Activated naive CD8-positive, alpha-beta T cell treated with anti-CD3 and anti-CD28 coated beads, Interleukin-2, amount 10 ng/mL, durations not matched to agents 7 days and 5 days (primary cell): Measurements from ENCODE around the gene EXD3. TPM values are rescaled to one million over a fixed set of nuclear protein-coding genes. Genes with fewer than 3 reads are reported as not detected.

Experiments used
- ATAC-seq: fragments of 150-1000 bp; cut with Tn5 transposase; one replicate; pipeline ENCODE4 v1.10.0; 2021; ENCODE audit warnings: low read depth, moderate library complexity
- POLR2A ChIA-PET: fragments of 350-600 bp; sonication (Branson Sonifier 250); formaldehyde crosslinking; loops from one replicate; lab custom pipeline; 2021; ENCODE audit warnings: antibody characterized with exemption; lab: Charles Lee
- DNase-seq: peaks from one replicate; pipeline ENCODE4 v3.0.0; 2021
- H3K27ac Mint-ChIP-seq: one replicate; pipeline ENCODE4 v1.8.0; 2022; ENCODE audit warnings: mild to moderate bottlenecking, mixed read lengths
- H3K27me3 Mint-ChIP-seq: one replicate; pipeline ENCODE4 v1.8.0; 2022; ENCODE audit warnings: mild to moderate bottlenecking, moderate library complexity, mixed read lengths
- H3K36me3 Mint-ChIP-seq: one replicate; pipeline ENCODE4 v1.8.0; 2021; ENCODE audit warnings: mild to moderate bottlenecking, mixed read lengths
- H3K4me1 Mint-ChIP-seq: one replicate; pipeline ENCODE4 v1.8.0; 2021; ENCODE audit warnings: mixed read lengths
- H3K4me3 Mint-ChIP-seq: one replicate; pipeline ENCODE4 v1.8.0; 2022; ENCODE audit warnings: mild to moderate bottlenecking, moderate library complexity, mixed read lengths
- H3K9me3 Mint-ChIP-seq: one replicate; pipeline ENCODE4 v1.8.0; 2021; ENCODE audit warnings: mixed read lengths
- total RNA-seq, 2 experiments: library from RNA; stranded (reverse); gene quantifications; one replicate each; pipeline ENCODE4 v1.2.3, GENCODE V29; 2021

EXD3 gene
- total RNA-seq, 2 experiments from 2014 or later, result 23.4 to 24.7 TPM

- ATAC-seq (peak; percentile 17), DNase-seq (no peak)
- Mint-ChIP-seq H3K4me1 (peaks cover 8% of the 10 kb centered on the region), H3K9me3 (no peaks in the 10 kb centered on the region), H3K27ac (no peak overlapping the region), H3K4me3 (no peak overlapping the region), H3K27me3 (peaks cover 29% of the 10 kb centered on the region), H3K36me3 (no peaks in the 10 kb centered on the region)
- POLR2A ChIA-PET, result interaction anchor here (0.7 to 2.3 kb wide), 7 partner anchors 9 to 121 kb away, joined by 3 to 9 read pairs (median 3); partner anchors contain the start of genes EXD3, NOXA1 and TUBB4B
Observed at GRCh38 chr9:137302449-137303150, 120.4 kb downstream of the EXD3 start.

- Mint-ChIP-seq H3K27ac (no peak within 1 kb of the TSS), H3K4me3 (peak within 1 kb of the TSS; percentile 55), H3K9me3 (no peaks in the 10 kb centered on the region), H3K27me3 (peaks cover 34% of the 10 kb centered on the region), H3K36me3 (no peaks in the 10 kb centered on the region), H3K4me1 (peaks cover 6% of the 10 kb centered on the region)
- DNase-seq (peak; percentile 97), ATAC-seq (peak; percentile 66)
- POLR2A ChIA-PET, result interaction anchor here (0.6 to 2.3 kb wide), 9 partner anchors 8 to 121 kb away, joined by 3 to 9 read pairs (median 5); partner anchors contain the start of genes EXD3, NOXA1 and TUBB4B
Observed at GRCh38 chr9:137302118-137302448, 120.9 kb downstream of the EXD3 start, which contains the start of gene NRARP. NRARP (minus strand) TSS chr9:137302271; CDS start chr9:137301928, 343 bp downstream.

DNA sequence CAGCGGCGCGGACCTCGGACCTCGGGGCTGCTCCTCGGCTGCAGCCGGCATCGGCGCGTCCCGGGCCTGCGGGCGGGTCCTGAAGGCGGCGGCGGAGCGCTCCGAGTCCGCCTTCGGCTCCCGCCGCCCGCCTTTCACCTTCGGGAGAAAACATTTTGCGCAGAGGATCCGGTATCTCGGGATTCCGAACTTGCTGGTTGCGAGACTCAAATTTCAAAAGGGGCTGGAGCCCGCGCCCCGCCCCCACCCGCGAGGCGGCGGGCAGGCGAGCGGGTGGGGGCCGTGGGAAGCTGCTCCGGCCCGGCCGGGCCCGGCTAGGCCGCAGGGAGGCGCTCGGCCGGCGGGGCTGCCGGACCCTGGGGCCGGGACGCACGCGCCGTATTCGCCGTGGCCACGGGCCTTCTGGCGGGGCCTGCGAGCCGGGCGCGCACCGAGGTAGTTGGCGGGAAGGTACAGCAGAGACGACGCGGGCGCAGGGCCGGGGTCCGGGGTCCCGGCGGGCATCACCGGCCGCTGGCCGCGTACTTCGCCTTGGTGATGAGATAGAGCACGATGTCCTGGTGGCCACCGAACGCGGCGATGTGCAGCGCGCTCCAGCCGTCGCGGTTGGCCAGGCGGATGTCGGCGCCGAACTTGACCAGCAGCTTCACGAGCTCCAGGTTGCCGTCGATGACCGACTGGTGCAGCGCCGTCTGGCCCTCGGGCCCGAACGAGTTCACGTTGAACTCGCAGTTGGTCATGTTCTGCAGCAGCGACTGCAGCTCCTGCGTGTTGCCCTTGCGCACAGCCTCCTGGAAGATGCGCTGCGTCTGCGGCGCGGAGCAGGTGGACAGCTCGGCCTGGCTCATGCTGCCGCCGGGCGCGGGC, 121.6 kb downstream of the EXD3 start:
- Mint-ChIP-seq H3K27ac (no peak overlapping the region), H3K36me3 (no peaks in the 10 kb centered on the region), H3K4me3 (peak overlapping the region; percentile 79)

DNA sequence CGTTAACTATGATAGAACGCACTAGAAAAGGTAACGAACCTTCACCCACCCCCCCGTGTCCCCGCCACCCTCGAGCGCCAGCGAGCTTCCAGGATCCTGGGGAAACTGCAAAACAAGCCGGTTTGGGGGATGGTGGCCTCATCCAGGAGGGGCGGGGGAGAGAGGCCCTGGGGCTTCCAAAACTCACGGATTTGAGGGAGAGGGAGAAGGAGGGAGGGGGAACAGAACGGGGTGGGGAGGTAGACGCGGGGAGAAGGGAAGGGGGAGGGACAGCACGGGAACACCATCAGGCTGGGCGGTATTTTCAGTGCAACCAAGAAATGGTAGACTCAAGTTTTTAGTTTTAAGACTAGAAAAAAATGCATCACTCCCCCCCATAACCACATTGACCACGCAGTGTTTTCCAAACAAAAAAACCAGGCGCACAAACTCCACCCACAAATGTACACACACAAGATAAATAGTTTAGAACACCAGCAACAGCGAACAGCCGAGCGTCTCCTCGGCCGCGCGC, 122.3 kb downstream of the EXD3 start:
- POLR2A ChIA-PET, result interaction anchor here (1.5 kb wide), 1 partner anchor 112 kb away, joined by 6 read pairs; no protein-coding TSS in a partner anchor
- Mint-ChIP-seq H3K27ac (no peak overlapping the region), H3K36me3 (no peaks in the 10 kb centered on the region), H3K4me1 (peaks cover 9% of the 10 kb centered on the region), H3K4me3 (peak overlapping the region; percentile 79), H3K27me3 (peaks cover 42% of the 10 kb centered on the region), H3K9me3 (no peaks in the 10 kb centered on the region)
- DNase-seq (no peak), ATAC-seq (no peak)

More for the DNA sequence above, 121.6 kb downstream of the EXD3 start:
- Mint-ChIP-seq H3K4me1 (peaks cover 9% of the 10 kb centered on the region), H3K9me3 (no peaks in the 10 kb centered on the region), H3K27me3 (peaks cover 41% of the 10 kb centered on the region)
- POLR2A ChIA-PET, result interaction anchor here (0.6 to 1.9 kb wide), 8 partner anchors 7 to 111 kb away, joined by 3 to 7 read pairs (median 4); partner anchors contain the start of gene TUBB4B
- ATAC-seq, result no peak
- DNase-seq, result peak; percentile 62

GRCh38 chr9:137299938-137300337, 123.0 kb downstream of the EXD3 start:
- no peak for DNase-seq
- Mint-ChIP-seq H3K36me3 (no peaks in the 10 kb centered on the region), H3K27me3 (peaks cover 42% of the 10 kb centered on the region), H3K27ac (no peak overlapping the region), H3K4me1 (peaks cover 7% of the 10 kb centered on the region), H3K4me3 (no peak overlapping the region), H3K9me3 (no peaks in the 10 kb centered on the region)
- no peak for ATAC-seq
- POLR2A ChIA-PET, result no interaction called here

- POLR2A ChIA-PET, result no interaction called here
- Mint-ChIP-seq H3K27ac (no peak overlapping the region), H3K4me1 (peaks cover 10% of the 10 kb centered on the region), H3K4me3 (no peak overlapping the region), H3K9me3 (no peaks in the 10 kb centered on the region), H3K27me3 (peaks cover 47% of the 10 kb centered on the region), H3K36me3 (no peaks in the 10 kb centered on the region)
- DNase-seq, result no peak
- no peak for ATAC-seq
Observed at GRCh38 chr9:137299203-137299565, 123.8 kb downstream of the EXD3 start.

- Mint-ChIP-seq H3K36me3 (no peaks in the 10 kb centered on the region), H3K4me1 (peaks cover 10% of the 10 kb centered on the region), H3K27ac (no peak overlapping the region), H3K9me3 (no peaks in the 10 kb centered on the region), H3K4me3 (no peak overlapping the region), H3K27me3 (peaks cover 52% of the 10 kb centered on the region)
- POLR2A ChIA-PET, result no interaction called here
- DNase-seq (peak; percentile 29), ATAC-seq (no peak)
Observed at GRCh38 chr9:137298401-137299202, 124.4 kb downstream of the EXD3 start.

DNA sequence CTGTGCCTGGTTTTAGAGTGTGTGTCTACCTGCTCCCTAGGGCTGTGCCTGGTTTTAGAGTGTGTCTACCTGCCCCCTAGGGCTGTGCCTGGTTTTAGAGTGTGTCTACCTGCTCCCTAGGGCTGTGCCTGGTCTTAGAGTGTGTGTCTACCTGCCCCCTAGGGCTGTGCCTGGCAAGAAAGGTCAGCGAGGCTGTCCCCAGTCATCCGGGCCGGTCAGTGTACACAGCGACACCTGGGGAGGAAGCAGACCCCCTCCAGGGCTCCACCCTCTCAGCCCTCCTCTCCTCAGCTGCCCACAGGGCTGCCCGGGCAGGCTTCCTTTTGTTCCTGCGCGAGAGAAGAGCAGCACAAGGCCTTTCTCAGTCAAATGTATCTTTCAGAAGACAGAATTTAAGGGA, 125.0 kb downstream of the EXD3 start:
- DNase-seq (peak; percentile 33), ATAC-seq (no peak)
- H3K27ac Mint-ChIP-seq, result no peak overlapping the region
- H3K4me1 Mint-ChIP-seq, result peaks cover 10% of the 10 kb centered on the region
- H3K9me3 Mint-ChIP-seq, result no peaks in the 10 kb centered on the region
- H3K27me3 Mint-ChIP-seq, result peaks cover 57% of the 10 kb centered on the region
- no peaks in the 10 kb centered on the region for H3K36me3 Mint-ChIP-seq
- no peak overlapping the region for H3K4me3 Mint-ChIP-seq
- POLR2A ChIA-PET, result no interaction called here

DNA sequence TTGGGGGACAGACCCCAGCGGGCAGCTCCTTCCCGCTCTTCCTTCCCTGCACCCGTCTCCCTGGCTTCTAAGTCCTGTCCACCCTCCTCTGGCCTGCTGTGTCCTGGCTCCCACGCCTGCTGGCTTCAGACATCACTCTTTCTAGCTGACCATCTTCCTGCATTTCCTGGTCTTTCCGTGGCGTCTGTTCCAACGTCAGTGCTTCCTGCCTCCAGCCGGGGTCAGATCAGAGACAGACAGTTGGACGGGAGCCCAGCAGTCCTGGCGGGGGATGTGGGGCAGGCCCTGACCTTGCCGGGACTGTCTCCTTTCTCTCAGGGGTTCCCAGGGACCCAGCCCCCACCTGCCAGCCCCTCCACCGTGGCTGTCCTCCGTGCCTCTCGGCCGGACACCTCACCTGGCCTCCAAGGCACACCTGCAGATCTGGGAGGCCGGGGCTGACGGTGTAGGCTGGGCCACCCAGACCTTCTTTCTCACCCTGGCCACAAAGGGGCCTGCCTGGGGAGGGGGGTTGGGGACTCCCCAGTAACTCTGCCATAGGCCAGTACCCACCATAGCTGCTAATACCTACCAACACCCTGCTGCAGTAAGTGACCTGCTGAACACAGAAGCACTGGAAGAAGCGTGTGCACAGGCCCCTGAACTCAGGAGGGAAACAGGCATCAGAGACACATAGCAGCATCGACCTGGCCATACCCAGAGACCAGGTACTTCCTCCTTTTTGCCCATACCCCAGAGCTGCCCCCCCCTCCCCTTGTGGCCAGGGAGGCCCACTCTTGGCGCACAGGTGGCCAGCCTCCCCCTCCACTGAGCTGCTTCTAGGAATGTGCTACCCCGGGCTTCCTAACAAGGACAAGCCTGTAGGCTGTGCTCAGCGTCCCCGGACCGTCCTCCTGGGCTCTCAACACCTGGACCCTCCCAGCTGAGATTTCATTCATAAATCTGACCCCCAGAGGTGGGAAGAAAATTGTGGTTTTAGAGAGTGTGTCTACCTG, 126.0 kb downstream of the EXD3 start:
- Mint-ChIP-seq H3K27me3 (peaks cover 61% of the 10 kb centered on the region), H3K4me3 (peak overlapping the region; percentile 72), H3K9me3 (no peaks in the 10 kb centered on the region), H3K4me1 (peaks cover 10% of the 10 kb centered on the region), H3K27ac (no peak overlapping the region), H3K36me3 (no peaks in the 10 kb centered on the region)
- POLR2A ChIA-PET, result no interaction called here
- DNase-seq, result peak; percentile 36
- no peak for ATAC-seq

GRCh38 chr9:137295849-137296669, 126.9 kb downstream of the EXD3 start:
- Mint-ChIP-seq H3K36me3 (no peaks in the 10 kb centered on the region), H3K27me3 (peaks cover 58% of the 10 kb centered on the region), H3K27ac (no peak overlapping the region), H3K4me3 (peak overlapping the region; percentile 72), H3K9me3 (no peaks in the 10 kb centered on the region), H3K4me1 (peaks cover 10% of the 10 kb centered on the region)
- ATAC-seq (peak; percentile 15), DNase-seq (peak; percentile 28)
- POLR2A ChIA-PET, result no interaction called here

DNA sequence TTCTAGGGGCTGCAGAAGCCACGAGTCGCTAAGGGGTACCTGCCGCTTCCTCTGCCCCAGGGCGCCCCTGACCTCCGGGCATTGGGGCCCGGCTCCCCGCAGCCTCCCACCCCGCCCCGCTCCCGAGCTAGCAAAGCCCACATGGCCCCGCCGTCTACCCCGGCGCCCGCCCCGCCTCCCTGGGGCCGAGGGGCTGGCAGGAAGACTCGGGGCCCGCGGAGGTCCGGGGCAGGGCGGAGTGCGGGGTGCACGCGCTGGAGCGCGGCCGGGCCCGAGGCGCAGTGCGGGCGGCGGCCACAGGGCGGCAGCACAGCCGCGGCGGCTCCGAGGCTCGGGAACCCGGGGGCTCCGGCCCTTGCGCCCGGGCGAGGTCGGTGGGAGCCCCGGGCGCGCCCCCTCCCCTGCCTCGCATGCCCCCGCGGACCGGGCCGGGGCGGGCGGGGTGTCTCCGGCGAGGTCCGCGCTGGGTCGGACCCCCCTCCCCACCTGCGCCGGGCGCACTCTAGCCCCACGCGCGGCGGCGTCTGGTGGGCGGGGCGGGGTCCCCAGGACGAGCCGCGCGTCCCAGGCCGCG, 127.6 kb downstream of the EXD3 start:
- POLR2A ChIA-PET, result no interaction called here
- Mint-ChIP-seq H3K4me3 (no peak overlapping the region), H3K36me3 (no peaks in the 10 kb centered on the region), H3K27ac (no peak overlapping the region), H3K9me3 (no peaks in the 10 kb centered on the region), H3K4me1 (peaks cover 8% of the 10 kb centered on the region), H3K27me3 (peaks cover 53% of the 10 kb centered on the region)
- peak; percentile 78 for ATAC-seq
- peak; percentile 87 for DNase-seq
